Prostate gland (tissue), 2 donors: ENCODE results near the gene SH2B3. TPM values are rescaled to one million over a fixed set of nuclear protein-coding genes. Genes with fewer than 3 reads are reported as not detected.

Experiments
- DNase-seq: peaks from one replicate; pipeline ENCODE4 v3.0.0-alpha.2; 2019; ENCODE audit warnings: low spot score
- H3K27ac ChIP-seq, 2 donors: fragments of 200-600 bp; sonication (generic); 2 replicates each; pipeline ENCODE4 v1.5.1; 2017 to 2019
- H3K27me3 ChIP-seq: fragments of 200-600 bp; sonication (generic); replicated peaks from 2 replicates; pipeline ENCODE4 v1.5.1; 2019; ENCODE audit not compliant: insufficient read depth
- H3K36me3 ChIP-seq, 2 donors: fragments of 200-600 bp; sonication (generic); 1 replicate in 1 of 2; 2 replicates in 1 of 2; pipeline versions ENCODE4 v1.5.1 to v1.8.1; 2017 to 2019
- H3K4me1 ChIP-seq: fragments of 200-600 bp; sonication (generic); replicated peaks from 2 replicates; pipeline ENCODE4 v1.5.1; 2019
- H3K4me3 ChIP-seq, 2 donors: fragments of 200-600 bp; sonication (generic); 2 replicates each; pipeline ENCODE4 v1.5.1; 2017 to 2019
- H3K9me3 ChIP-seq: fragments of 200-600 bp; sonication (generic); 2 replicates; pipeline ENCODE4 v1.5.1; 2017
- POLR2A ChIP-seq: fragments of 450-650 bp; IDR thresholded peaks from one replicate; pipeline ENCODE4 v1.6.1; 2016; ENCODE audit warnings: antibody characterized with exemption, mild to moderate bottlenecking
- POLR2AphosphoS5 ChIP-seq: sonication (generic); formaldehyde crosslinking; IDR thresholded peaks from one replicate; pipeline ENCODE4 v1.6.1; 2017; ENCODE audit warnings: antibody characterized with exemption
- WGBS: methylation state at CpG from one replicate; pipeline ENCODE4 v1.1.5; 2018; 5-methylcytosine and 5-hydroxymethylcytosine counted together
- intact Hi-C: fragments of 100-400 bp; cut with DNase I; formaldehyde crosslinking; loops from one replicate; pipeline ENCODE4 v1.14.2; 2022
- total RNA-seq, 2 donors: library from RNA; depleted of rRNA; stranded (reverse); fragments of >200 nt; gene quantifications; one replicate each; pipeline ENCODE4 v1.1.0, GENCODE V29; 2016
- TF ChIP-seq, protein P1 (sequence below), 4 experiments: fragments of 200-600 bp in 2 of 4; fragments of 450-650 bp in 2 of 4; sonication (generic) in 2 of 4; IDR thresholded peaks; 1 replicate in 3 of 4; 2 replicates in 1 of 4; pipeline ENCODE4 v1.5.1; 2016 to 2019; ENCODE audit warnings: antibody characterized with exemption in 4 of 4, mild to moderate bottlenecking in 2 of 4, moderate library complexity in 2 of 4

Gene SH2B3
- total RNA-seq, 2 donors from 2014 or later, result 13.3 to 34.8 TPM

GRCh38 chr12:111431772-111432171 lies 26.0 kb downstream of the SH2B3 start:
- WGBS, result 88% methylated on average over 6 of the region's 6 CpGs
- Histone ChIP-seq H3K27me3 (no peaks in the 10 kb centered on the region), H3K9me3 (no peaks in the 10 kb centered on the region), H3K36me3 (no peaks in the 10 kb centered on the region), H3K4me1 (peaks cover 3% of the 10 kb centered on the region), H3K4me3 (no peak overlapping the region), H3K27ac (no peak overlapping the region)
- DNase-seq, result no peak
- TF ChIP-seq, protein P1, sequence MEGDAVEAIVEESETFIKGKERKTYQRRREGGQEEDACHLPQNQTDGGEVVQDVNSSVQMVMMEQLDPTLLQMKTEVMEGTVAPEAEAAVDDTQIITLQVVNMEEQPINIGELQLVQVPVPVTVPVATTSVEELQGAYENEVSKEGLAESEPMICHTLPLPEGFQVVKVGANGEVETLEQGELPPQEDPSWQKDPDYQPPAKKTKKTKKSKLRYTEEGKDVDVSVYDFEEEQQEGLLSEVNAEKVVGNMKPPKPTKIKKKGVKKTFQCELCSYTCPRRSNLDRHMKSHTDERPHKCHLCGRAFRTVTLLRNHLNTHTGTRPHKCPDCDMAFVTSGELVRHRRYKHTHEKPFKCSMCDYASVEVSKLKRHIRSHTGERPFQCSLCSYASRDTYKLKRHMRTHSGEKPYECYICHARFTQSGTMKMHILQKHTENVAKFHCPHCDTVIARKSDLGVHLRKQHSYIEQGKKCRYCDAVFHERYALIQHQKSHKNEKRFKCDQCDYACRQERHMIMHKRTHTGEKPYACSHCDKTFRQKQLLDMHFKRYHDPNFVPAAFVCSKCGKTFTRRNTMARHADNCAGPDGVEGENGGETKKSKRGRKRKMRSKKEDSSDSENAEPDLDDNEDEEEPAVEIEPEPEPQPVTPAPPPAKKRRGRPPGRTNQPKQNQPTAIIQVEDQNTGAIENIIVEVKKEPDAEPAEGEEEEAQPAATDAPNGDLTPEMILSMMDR (IDR thresholded peaks at IDR 0.05), result no peak
- TF ChIP-seq POLR2AphosphoS5 (no peak), POLR2A (no peak)
- intact Hi-C loops, result no loop called here

DNA sequence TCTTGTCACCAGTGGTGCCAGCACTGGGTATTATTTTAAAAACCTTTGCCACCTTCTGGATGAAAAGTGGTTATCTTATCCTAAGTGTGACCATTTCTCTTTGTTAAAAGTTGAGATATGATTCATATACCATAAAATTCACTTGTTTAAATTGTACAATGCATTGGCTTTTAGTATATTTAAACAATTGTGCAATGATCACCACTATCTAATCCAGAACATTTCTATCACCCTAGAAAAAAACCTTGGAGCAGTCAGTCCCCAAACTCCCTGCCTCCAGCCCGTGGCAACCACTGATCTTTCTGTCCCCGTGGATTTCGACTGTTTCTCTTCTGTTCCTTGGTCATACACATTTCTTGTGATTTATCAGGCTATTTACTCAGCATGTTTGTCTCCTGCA lies 28.3 kb downstream of the SH2B3 start:
- Histone ChIP-seq H3K36me3 (no peaks in the 10 kb centered on the region), H3K4me1 (peaks cover 3% of the 10 kb centered on the region), H3K9me3 (no peaks in the 10 kb centered on the region), H3K27ac (peak overlapping the region; percentile 44 to 57), H3K27me3 (no peaks in the 10 kb centered on the region), H3K4me3 (no peak overlapping the region)
- DNase-seq, result no peak
- TF ChIP-seq POLR2AphosphoS5 (no peak), POLR2A (no peak)
- TF ChIP-seq, protein P1 (IDR thresholded peaks at IDR 0.05), result no peak
- intact Hi-C loops, result no loop called here
- 40% methylated on average over 3 of the region's 3 CpGs for WGBS

DNA sequence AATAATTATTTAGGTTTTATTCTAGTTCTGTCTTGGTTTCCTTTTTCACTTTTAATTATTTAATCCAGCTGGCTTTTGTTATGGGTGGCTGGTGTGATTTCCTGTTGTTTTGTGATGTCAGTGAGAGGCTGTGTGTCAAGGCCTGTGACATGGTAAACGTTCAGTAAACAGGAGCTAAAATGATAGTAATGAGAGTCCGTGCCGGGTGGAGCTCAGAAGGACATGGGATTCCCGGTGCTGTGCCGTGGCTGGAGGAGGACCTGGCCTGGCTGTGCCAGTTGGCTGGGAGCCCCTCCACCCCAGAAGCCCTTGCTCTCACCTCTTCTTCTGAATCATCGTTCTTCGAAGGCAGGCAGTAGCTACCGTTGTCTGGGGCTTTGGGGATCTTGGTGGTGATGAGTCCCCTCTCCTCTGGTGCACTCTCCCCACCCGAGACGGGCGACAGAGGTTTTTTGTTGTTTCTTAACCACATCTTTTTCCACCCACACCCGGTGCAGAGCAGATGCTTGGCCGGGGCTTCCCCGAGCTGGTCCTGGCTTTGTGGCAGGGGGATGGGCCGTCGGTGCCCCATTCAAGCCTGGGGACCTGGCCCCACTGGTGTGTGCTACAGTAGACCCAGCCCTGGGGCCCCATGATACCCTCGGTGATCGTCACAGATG lies 29.1 kb downstream of the SH2B3 start:
- Histone ChIP-seq H3K4me1 (peaks cover 3% of the 10 kb centered on the region), H3K9me3 (no peaks in the 10 kb centered on the region), H3K27me3 (no peaks in the 10 kb centered on the region), H3K36me3 (no peaks in the 10 kb centered on the region), H3K4me3 (no peak overlapping the region), H3K27ac (peak overlapping the region; percentile 44 to 57)
- 24% methylated on average over 18 of the region's 18 CpGs for WGBS
- intact Hi-C loops, result no loop called here
- peak; percentile 36 for DNase-seq
- no peak for TF ChIP-seq POLR2A
- TF ChIP-seq, protein P1 (IDR thresholded peaks at IDR 0.05), result no peak
- TF ChIP-seq POLR2AphosphoS5, result peak; percentile 44

DNA sequence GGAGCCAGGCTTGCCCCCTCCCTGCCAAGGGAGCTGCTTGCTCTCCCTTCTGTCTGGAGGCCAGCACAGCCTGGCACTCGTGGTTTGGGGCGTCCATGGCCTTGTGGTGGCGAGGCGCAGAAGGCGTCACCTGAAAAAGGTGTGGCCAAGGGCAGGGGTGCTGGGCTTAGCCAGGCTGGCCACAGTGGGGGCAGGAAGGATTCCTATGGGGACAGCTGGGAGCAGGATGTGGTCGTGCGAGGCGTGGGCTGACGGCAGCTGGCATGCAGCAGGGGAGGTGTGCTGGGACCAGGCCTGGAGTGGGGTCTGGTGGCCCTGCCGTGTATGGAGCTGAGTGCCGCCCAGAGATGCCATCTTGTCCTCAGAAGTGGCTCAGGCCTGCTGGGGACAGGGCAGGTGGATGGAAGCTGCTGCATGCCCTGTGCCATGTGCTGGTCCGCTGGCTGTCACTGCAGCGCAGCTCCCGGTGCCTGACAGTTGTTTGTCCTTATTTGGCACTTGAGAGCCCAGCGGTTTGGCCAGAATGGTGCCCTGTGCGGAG lies 30.0 kb downstream of the SH2B3 start:
- no peak for DNase-seq
- Histone ChIP-seq H3K4me3 (no peak overlapping the region), H3K36me3 (no peaks in the 10 kb centered on the region), H3K4me1 (peaks cover 3% of the 10 kb centered on the region), H3K27me3 (no peaks in the 10 kb centered on the region), H3K27ac (peak overlapping the region in 1 of 2 donors; percentile 44), H3K9me3 (no peaks in the 10 kb centered on the region)
- TF ChIP-seq POLR2AphosphoS5, result no peak
- no peak for TF ChIP-seq POLR2A
- TF ChIP-seq, protein P1 (IDR thresholded peaks at IDR 0.05), result no peak
- 78% methylated on average over 16 of the region's 16 CpGs for WGBS
- intact Hi-C loops, result no loop called here

GRCh38 chr12:111436266-111436665 lies 30.5 kb downstream of the SH2B3 start:
- Histone ChIP-seq H3K4me1 (peaks cover 3% of the 10 kb centered on the region), H3K9me3 (no peaks in the 10 kb centered on the region), H3K36me3 (no peaks in the 10 kb centered on the region), H3K4me3 (no peak overlapping the region), H3K27ac (no peak overlapping the region), H3K27me3 (no peaks in the 10 kb centered on the region)
- TF ChIP-seq POLR2AphosphoS5, result no peak
- TF ChIP-seq, protein P1 (IDR thresholded peaks at IDR 0.05), result no peak
- TF ChIP-seq POLR2A, result no peak
- intact Hi-C loops, result no loop called here
- 91% methylated on average over 6 of the region's 7 CpGs for WGBS
- no peak for DNase-seq
